ENCODE measurements around the gene ADGRA1.
"Not testable (repeated sequence)": the region's sequence is repeated elsewhere in the genome, so short reads cannot be mapped to it uniquely, and the experiment has no call there.

ADGRA1 gene

DNA sequence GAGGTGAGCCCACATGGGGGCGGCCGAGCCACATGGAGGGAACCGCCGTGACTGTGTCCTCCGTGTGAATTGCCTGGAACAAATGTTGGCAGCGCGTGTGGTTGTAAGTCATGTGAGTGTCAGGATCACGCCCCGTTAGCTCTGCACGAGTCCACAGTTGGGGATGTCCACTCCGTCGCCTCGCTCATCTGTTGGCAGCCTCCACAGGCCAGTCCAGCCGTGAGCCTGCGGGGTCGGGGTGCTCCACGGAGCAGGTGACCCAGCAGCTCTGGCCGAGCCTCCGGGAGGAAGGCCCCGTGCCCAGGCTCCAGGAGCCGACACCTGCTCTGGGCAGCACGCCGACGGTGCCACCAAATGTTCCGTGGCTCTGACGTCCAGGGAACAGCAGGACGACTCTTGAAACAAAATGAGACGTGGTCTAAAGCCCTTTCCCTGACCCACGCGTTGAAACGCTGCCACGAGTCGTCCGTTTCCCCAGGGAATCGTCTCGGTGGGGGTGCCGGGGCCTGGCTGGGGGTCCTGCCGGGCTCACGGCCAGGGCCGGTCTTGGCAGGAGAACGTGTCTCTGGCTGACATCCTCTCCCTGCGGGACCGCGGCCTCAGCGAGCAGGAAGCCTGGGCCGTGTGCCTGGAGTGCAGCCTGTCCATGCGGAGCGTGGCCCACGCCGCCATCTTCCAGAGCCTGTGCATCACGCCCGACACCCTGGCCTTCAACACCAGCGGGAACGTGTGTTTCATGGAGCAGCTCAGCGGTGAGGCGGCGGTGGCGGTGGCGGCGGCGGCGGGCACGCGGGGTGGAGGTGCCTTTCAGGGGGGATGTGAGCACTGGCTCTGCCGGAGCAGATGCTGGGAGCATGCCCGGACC is 79.3 kb downstream of the ADGRA1 start:
- DNase-seq = no peak

DNA sequence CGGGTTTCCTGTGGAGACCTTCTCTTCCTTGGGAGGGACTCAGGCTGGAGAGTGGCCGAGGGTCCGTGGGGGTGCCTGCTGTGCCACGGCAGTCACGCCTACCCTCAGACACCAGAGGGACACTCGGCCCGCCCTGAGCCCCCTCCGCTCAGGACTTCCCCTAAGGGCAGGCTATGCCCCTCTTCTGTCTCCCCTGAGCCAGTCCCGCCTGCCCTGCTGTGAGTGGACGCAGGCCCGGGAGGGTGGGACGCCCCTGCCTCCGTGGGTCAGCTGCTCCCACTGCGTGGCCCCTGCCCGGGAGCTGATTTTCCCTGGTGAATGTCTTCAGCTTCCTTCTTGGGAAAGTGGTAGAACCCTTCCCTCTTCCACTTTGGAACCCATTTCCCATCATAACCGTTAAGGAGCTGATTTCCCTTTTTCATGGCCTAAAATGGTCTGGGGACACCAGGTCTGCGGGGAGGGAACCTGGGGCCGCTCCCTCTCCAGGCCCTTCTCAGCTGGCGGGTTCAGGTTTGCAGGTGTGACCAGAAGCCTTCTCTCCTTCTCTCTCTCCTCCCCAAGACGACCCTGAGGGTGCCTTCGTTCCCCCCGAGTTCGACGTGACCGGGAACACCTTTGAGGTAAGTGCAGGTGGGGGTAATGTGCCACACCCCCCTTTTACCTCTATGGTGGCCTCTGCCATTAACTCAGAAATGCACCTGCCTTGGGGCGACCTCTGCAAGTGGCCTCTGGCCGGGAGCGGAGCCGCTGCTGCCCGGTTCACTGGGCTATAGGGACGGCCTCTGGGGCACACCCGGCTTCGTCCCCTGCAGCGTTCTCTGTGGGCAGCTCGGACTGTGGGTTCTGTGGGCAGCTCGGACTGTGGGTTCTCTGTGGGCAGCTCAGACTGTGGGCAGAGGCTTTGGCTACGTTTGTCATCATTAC is 80.2 kb downstream of the ADGRA1 start:
- DNase-seq = no peak

DNA sequence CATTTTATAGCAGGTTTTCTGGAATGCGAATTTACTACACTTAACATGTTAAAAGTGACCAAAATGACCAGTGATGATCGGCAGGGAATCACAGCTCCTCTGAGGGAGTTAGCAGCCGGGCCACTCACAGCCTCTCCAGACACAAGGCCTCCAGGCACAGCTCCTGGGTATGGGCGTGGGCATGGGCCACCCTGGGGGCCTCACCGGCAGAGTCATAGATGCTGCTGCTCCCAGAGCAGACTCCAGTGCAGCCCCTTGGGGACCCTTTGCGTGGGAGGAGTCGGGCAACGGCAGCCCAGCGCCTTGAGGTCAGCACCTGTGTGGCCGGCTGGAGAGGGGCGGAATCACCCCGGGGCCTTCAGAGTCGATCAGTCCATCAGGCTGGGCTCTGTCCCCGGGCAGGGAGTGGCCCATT is 80.9 kb downstream of the ADGRA1 start:
- DNase-seq = no peak

DNA sequence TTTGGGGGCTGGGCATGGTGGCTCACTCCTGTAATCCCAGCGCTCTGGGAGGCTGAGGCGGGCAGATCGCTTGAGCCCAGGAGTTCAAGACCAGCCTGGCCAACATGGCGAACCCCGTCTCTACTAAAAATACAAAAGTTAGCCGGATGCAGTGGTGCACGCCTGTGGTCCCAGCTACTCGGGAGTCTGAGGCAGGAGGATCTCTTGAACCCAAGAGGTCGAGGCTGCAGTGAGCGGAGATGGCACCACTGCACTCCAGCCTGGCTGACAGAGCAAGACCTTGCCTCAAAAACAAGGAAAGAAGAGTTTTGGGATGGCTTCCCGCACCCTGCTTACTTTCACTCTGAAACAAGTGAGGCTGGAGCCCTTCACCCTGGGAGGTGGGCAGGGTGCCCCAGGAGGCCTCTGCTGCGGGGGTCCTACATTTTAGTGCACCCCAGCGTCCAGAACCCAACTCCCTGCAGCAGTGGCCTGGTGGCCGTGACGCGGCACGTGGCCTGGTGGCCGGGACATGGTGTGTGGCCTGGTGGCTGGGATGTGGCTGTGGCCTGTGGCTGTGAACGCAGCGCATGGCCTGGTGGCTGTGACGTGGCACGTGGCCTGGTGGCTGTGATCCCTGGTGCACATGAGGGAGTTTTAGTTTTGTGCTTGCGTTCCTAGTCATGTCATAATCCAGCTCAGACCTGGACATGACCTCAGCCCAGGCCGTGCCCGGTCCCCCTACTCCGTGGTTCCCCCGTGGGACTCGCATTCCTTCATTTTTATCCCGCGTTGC is 81.6 kb downstream of the ADGRA1 start:
- DNase-seq = no peak

DNA sequence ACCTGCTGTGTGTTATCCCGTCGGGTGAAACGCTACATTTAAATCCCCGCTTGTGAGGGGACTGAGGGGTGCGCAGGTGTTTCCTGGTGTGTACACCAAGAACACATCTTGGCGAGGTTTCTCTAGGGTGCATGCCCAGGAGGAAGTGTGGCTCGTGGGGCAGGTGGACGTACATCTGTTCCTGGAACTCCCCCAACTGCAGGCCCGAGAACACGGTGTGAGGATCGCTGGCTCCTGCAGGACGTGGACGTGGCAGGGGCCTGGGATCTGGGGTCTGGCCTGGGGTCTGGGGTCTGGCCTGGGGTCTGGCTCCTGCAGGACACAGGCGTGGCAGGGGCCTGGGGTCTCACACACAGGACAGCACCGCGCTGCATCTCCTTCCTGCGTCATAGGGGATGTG is 82.4 kb downstream of the ADGRA1 start:
- no peak for DNase-seq

DNA sequence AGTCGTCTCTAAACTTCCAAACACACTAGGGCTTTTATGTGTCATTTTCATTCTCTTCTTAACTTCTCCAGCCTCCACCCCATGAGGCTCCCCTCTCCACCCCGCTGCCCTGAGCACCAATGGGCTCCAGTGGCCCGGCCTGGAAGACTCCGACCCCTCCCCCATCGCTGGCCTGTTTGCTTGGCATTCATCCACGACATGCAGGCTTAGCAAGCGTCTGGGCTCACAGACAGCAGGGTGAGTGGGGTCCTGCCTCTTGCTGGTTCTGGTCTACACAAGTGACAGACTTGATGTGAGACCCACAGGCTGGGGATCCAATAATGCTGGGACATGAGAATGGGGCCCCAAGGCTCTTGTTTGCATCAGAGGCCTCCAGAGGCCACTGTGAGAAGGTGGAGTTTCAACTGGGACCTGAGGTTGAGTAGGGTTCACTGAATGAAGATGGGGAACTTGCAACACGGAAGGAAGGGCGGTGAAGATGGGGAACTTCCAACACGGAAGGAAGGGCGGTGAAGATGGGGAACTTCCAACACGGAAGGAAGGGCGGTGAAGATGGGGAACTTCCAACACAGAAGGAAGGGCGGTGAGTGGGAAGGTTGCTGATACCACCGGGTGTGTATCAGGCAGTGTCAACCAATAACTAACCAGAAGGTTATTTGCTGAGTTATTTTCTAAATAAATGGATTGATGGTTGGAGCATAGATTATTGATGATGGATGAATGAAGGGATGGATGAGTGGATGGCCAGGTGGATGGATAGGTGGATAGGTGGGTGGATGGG is 86.3 kb downstream of the ADGRA1 start:
- no peak for DNase-seq

DNA sequence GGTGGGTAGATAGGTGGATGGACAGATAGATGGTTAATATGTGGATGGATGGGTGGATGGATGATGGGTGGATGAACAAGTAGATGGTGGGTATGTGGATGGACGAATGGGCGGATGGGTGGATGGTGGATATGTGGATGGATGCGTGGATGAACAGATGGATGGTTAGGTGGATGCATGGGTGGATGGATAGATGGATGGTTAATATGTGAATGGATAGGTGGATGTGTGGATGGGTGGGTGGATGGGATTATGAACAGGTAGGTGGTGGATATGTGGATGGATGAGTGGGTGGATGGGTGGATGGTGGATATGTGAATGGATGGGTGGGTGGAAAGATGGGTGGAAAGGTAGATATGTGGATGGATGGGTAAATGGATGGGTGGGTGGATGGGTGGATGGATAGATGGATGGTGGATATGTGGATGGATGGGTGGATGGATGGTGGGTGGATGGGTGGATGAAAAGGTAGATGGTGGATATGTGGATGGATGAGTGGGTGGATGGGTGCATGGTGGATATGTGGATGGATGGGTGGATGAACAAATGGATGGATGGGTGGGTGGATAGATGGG is 87.1 kb downstream of the ADGRA1 start:
- DNase-seq = no peak

DNA sequence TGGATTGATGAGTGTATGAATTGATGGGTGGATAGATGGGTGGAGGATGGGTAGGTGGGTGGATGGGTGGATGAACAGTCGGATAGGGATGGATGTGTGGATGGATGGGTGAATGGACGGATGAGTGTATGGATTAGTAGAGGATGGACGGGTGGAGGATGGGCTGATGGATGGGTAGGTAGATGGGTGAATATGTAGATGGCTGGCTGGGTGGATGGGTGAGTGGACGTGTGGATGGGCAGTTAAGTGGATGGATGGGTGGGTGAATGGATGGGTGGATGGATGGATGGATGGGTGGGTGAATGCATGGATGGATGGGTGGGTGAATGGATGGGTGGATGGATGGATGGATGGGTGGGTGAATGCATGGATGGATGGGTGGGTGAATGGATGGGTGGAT is 87.9 kb downstream of the ADGRA1 start:
- DNase-seq = not testable (repeated sequence)

DNA sequence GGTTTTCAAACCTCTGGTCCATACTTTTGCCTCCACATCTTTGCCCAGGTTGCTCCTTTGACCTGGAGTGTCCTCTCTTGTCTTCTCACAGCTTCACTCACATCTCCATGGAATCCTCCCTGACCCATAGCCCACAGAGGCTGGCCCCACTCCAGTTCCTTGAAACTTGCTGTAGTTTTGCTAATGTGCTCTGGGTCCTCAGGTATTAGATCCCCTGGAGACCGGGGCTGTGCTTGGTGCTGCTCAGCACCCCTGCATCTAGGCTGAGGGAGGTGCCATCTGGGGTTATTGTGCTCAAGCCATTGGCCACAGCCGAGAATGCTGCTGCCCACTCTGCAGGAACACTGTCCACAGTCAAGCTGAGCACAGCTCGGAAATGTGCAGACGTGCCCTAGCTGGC is 88.8 kb downstream of the ADGRA1 start:
- DNase-seq = no peak

DNA sequence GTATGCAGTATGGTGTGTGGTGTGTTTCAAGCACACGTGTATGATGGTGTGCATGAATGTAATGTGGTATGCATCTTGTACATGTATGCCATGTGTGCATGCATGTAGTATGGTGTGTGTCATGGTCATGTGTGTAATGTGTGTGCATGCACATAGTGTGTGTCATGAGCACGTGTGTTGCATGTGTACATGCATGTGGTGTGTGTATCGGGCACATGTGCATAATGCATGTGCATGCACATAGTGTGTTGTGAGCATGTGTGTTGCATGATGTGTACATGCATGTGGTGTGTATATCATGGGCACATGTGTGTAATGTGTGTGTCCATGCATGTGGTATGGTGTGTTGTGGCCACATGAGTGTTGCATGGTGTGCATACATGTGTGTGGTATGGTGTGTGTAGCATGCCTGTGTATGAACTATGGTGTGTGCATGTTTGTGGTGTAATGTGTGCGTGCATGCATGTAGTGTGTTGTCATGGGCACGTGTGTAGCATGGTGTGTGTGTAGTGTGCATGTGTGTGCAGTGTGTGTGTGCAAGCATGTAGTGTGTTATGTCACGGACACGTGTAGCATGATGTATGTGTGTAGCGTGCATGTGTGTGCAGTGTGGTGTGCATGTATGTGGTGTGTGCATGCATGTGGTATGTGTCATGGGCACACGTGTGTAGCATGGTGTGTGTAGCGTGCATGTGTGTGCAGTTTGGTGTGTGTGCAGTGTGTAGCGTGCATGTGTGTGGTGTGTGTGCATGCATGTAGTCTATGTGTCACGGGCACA is 89.8 kb downstream of the ADGRA1 start:
- no peak for DNase-seq

DNA sequence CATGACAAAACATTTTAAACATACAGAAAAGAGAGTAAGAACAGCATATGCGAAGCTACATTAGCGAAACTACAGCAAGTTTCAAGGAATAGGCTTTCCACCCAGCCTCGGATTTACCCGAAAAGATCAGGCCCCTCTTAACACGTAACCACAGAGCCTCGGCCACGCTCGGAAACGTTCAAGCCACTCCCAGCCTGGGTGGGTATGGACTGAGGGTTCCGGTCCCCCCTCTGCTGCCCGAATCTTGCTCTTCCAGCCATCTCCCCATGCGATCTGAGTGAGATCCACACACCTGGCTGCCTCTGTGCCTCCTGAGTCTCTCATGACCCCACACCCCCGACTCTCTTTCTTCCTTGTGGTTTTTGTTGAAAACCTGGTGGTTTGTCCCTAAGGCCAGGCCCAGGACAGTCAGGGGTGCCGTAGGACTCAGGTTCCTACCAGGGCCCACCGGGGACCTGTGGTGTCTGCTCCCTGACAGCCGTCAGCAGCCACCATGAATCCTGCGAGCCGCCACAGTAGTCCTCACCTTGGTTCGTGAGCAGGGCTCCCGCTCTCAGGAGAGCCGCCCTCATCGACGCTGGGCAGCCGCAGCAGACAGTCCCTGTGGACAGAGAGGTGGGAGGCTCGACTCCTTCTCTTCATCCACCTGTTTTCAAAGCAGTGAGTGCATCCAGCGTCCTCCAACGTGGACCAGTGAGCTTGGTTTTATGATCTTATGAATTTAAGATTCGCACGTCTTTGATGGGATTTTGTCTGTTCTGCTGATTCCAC is 90.8 kb downstream of the ADGRA1 start:
- no peak for DNase-seq

DNA sequence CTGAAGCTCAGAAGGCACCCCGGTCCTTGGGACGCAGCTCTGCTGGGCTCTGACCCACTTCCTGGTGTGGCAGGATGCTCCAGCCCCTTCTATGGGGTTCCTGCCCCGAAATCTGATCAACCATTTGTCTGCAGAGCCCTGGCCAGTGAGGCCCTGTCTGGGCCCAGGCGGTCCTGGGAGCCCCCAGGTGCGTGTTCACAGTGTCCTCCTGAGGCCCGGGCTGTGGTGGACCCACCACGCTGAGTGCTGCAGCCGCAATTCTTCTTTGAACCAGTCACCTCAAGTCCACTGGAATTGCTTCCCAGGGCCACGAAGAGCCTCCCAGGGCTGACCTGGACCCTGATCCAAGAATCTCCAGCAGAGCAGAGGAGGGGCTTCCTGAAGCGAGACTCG is 91.4 kb downstream of the ADGRA1 start:
- DNase-seq = no peak

DNA sequence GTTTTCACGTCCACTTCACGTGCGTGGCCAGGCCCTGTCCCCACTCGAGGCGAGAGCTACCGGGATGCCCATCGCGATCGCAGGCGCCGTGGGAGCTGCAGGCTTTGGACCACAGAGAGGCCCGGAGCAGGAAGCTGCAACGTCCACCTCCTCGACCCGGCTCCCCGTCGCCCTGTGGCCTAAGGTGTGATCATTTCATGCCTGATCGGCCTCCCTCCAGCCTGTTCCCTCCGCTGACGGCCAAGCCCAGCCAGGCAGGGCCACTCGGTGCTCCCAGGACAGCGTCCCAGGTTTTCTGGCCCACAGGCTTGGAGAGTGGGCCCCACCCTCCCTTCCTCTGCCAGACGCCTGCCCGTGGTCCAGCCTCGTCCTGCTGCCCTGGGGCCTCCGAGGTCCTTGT is 91.9 kb downstream of the ADGRA1 start:
- no peak for DNase-seq

DNA sequence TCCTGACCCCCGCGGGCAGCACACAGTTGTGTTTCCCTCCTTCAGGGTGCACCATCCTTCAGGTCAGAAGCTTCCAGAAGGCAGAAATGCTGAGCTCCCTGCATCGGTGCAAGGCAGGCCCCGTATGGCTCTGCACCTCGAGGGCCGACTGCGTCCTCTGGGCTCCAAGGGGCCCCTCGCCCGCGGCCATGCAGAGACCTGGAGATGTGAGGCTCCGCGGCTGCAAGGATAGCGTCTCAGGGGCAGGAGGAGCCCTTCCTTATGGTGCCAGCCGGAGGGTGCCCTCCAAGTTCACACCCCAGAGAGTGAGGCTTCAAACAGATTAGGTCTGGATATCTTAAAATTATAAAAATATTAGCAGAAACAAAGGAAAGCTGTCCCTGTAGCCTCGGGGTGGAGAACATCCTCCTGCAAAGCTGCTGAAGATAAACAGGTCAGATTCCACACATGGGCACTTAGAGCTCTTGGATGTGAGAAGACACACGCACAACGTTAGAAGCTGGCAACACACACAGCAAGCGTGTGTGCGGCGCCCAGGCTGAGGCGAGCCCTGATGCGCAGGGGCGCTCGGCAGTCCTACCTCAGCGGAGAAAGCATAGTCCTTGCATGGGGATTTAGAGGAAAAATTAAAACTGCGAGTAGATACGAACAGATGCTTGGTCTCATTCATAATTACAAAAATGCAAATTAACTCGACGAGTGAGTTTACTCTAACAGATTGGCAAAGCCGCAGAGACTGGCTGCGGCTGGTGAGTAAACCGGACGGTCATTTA is 92.7 kb downstream of the ADGRA1 start:
- no peak for DNase-seq

DNA sequence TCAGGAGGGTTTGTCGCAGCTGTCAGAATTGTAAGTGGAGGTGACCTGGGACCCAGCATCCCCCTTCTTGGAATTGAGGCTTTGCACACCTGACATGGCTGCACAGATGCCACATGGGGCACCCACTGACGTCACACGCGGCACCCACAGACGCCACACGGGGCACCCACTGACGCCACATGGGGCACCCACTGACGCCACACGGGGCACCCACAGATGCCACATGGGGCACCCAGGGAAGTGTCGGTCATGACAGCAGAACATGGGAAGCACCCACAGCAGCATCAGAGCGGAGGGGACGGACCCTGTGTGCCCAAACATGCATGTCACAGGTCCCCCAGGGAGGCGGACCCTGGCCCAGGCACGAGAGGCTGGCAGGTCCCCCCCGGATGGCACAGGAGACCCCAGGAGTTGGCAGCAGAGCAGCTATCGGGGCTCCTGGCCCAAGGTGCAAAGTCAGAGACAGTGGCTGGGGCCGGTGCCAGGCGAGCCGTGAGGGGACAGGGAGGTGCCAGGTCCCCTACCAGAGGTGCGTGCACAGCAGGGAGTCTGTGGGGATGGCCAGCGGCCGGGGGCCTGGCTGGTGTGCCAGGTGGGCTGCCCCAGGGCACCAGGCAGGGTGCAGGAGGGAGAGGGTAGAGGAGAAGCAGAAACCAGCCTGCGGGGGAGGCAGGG is 93.4 kb downstream of the ADGRA1 start:
- no peak for DNase-seq
